NB4 (cell line): Measurements from ENCODE around the gene LYPD8.

ENCODE experiments used
- CTCF ChIP-seq: IDR thresholded peaks from one replicate; pipeline ENCODE4 v1.5.1; 2012; ENCODE audit warnings: low read depth, low read length
- POLR2A ChIP-seq: IDR thresholded peaks from 2 replicates; pipeline ENCODE4 v1.6.1; 2011; ENCODE audit warnings: mild to moderate bottlenecking; ENCODE audit not compliant: insufficient read length; ENCODE audit errors: extremely low read depth

DNA sequence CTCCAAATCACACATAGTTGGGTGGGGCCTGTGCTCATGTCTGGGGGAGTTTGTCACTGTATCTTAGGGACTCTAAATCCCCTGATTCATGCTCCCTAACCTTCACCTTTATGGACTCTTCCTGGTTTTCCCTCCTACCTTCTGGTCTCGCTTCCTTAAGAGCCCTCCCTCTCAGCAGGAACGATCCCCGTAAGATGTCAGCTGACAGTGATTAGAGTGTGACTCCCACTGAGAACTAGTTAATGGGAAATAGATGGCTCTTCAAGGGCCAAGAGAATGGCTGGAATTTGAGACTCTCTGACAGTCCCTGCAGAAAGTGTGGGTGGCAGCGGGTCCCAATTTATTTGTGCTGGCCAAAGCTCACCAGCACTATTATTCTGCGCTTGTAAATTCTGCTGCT, 22.0 kb downstream of the LYPD8 start:
- TF ChIP-seq CTCF = no peak
- TF ChIP-seq POLR2A = no peak
